ENCODE data around the gene ACTR1B.

GRCh38 chr2:97704989-97705388 lies 41.1 kb upstream of the ACTR1B start:
- no peak for TF ChIP-seq ZNF274 (IDR thresholded peaks at IDR 0.05; ENCODE audit: low read depth, low read length)
- no peak for TF ChIP-seq SUZ12 (IDR thresholded peaks at IDR 0.05; ENCODE audit: extremely low read depth, insufficient read depth, insufficient read length)

Measured in NT2/D1 (cell line).